TTC549 (cell line): ENCODE measurements around the gene FSTL3.

Experiments used
- FAIRE-seq: peaks from 2 replicates; lab custom pipeline; 2012; peaks lifted over from hg19 to GRCh38; lab: Jason Lieb, UNC

The FSTL3 gene

GRCh38 chr19:645912-646778 lies 30.0 kb upstream of the FSTL3 start:
- FAIRE-seq: no peak

- no peak for FAIRE-seq
Observed at GRCh38 chr19:646779-647565, 29.2 kb upstream of the FSTL3 start.

- no peak for FAIRE-seq
Observed at GRCh38 chr19:647566-648284, 28.5 kb upstream of the FSTL3 start.

- FAIRE-seq: no peak
Observed at GRCh38 chr19:648305-648704, 27.9 kb upstream of the FSTL3 start.

GRCh38 chr19:648904-649801 lies 27.0 kb upstream of the FSTL3 start:
- no peak for FAIRE-seq

GRCh38 chr19:650121-650520 lies 26.1 kb upstream of the FSTL3 start:
- FAIRE-seq: no peak

GRCh38 chr19:651114-651818 lies 24.9 kb upstream of the FSTL3 start:
- no peak for FAIRE-seq

- no peak for FAIRE-seq
Observed at GRCh38 chr19:651991-652390, 24.2 kb upstream of the FSTL3 start.

- FAIRE-seq: no peak
Observed at GRCh38 chr19:652467-653389, 23.5 kb upstream of the FSTL3 start.

- FAIRE-seq: no peak
Observed at GRCh38 chr19:653425-653824, 22.8 kb upstream of the FSTL3 start.

GRCh38 chr19:655691-656090 lies 20.5 kb upstream of the FSTL3 start:
- no peak for FAIRE-seq

GRCh38 chr19:656751-657559 lies 19.2 kb upstream of the FSTL3 start:
- no peak for FAIRE-seq

- FAIRE-seq: no peak
Observed at GRCh38 chr19:657611-658010, 18.6 kb upstream of the FSTL3 start.

- no peak for FAIRE-seq
Observed at GRCh38 chr19:658059-658839, 17.9 kb upstream of the FSTL3 start.

GRCh38 chr19:658916-659839 lies 17.0 kb upstream of the FSTL3 start:
- no peak for FAIRE-seq

- no peak for FAIRE-seq
Observed at GRCh38 chr19:660793-661426, 15.3 kb upstream of the FSTL3 start.
